Suprapubic skin (tissue), 3 donors: ENCODE measurements around the gene RAPGEF5.

Source experiments
- CTCF ChIP-seq, 2 donors: fragments of 200-600 bp in 1 of 2; fragments of 450-650 bp in 1 of 2; sonication (generic) in 1 of 2; IDR thresholded peaks; one replicate each; pipeline ENCODE4 v1.5.1; 2016 to 2019; ENCODE audit warnings: antibody characterized with exemption in 2 of 2, mild to moderate bottlenecking in 1 of 2, moderate library complexity in 1 of 2
- POLR2A ChIP-seq, 2 donors: fragments of 450-650 bp; IDR thresholded peaks; one replicate each; pipeline ENCODE4 v1.6.1; 2017; ENCODE audit warnings: antibody characterized with exemption in 2 of 2, mild to moderate bottlenecking in 2 of 2, moderate library complexity in 2 of 2

GRCh38 chr7:22397981-22398380 lies 41.0 kb upstream of the RAPGEF5 start:
- TF ChIP-seq CTCF (IDR thresholded peaks at IDR 0.05) (no peak), POLR2A (IDR thresholded peaks at IDR 0.05) (no peak)
